ENCODE results near the gene CARD16. TPM values are rescaled to one million over a fixed set of nuclear protein-coding genes. Genes with fewer than 3 reads are reported as not detected.

CARD16 gene
- polyA plus RNA-seq, 1 of the 3 experiments (the other 2 are of a cell fraction), result not detected

- Histone ChIP-seq H3K9me3 (no peaks in the 10 kb centered on the region; the same call in 1 of the 2 replicates), H3K27me3 (ENCODE audit: insufficient read depth) (no peaks in the 10 kb centered on the region), H3K79me2 (ENCODE audit: insufficient read depth) (no peaks in the 10 kb centered on the region), H3K9me2 (no peaks in the 10 kb centered on the region), H3K27ac (ENCODE audit: low read depth in 2 of 2, low read length in 1 of 2) (no peak overlapping the region), H3K4me2 (no peak overlapping the region), H3K4me3 (ENCODE audit: low read depth in 2 of 2, low read length in 1 of 2) (no peak overlapping the region), H4K20me1 (ENCODE audit: insufficient read depth) (no peaks in the 10 kb centered on the region), H3F3A (replicated peaks; ENCODE audit: insufficient read depth) (no peaks in the 10 kb centered on the region), H3K36me3 (replicated peaks in 1 of 2; ENCODE audit: control insufficient read depth in 1 of 2, insufficient read depth in 2 of 2, low read length in 1 of 2) (no peaks in the 10 kb centered on the region), H3K9ac (no peak overlapping the region), H3K4me1 (ENCODE audit: control insufficient read depth in 1 of 2, insufficient read depth in 2 of 2, low read depth in 1 of 2, low read length in 1 of 2) (no peaks in the 10 kb centered on the region), H2AFZ (ENCODE audit: low read depth) (no peak overlapping the region)
- 32% methylated on average over 1 of the region's 1 CpG for WGBS (ENCODE audit: low lambda C conversion rate)
- ChIA-PET CTCF (no interaction called here), POLR2A (no interaction called here)
- TF ChIP-seq NFIC (IDR thresholded peaks at IDR 0.05; ENCODE audit: borderline replicate concordance) (no peak), GATA2 (CRISPR knock-in tag; IDR thresholded peaks at IDR 0.05) (no peak), POLR2AphosphoS5 (IDR thresholded peaks at IDR 0.05; ENCODE audit: low read depth, low read length) (no peak), FOXM1 (IDR thresholded peaks at IDR 0.05; ENCODE audit: low read depth) (no peak), TEAD4 (IDR thresholded peaks at IDR 0.05; ENCODE audit: borderline replicate concordance, insufficient read depth) (no peak), RCOR1 (IDR thresholded peaks at IDR 0.05; ENCODE audit: low read length) (no peak), MXI1 (IDR thresholded peaks at IDR 0.05; ENCODE audit: low read depth, low read length) (no peak), EP300 (IDR thresholded peaks at IDR 0.05; ENCODE audit: borderline replicate concordance in 1 of 2, low read depth in 1 of 2, low read length in 1 of 2) (no peak), ZBTB33 (IDR thresholded peaks at IDR 0.05; ENCODE audit: borderline replicate concordance, low read depth) (no peak), SMC3 (IDR thresholded peaks at IDR 0.05; ENCODE audit: low read depth, low read length) (no peak)
- DNase-seq, result no peak
These were observed 52.4 kb downstream of the CARD16 start for GRCh38 chr11:104992781-104993180.

GRCh38 chr11:104991994-104992393 lies 53.1 kb downstream of the CARD16 start:
- Histone ChIP-seq H3K4me2 (no peak overlapping the region), H4K20me1 (ENCODE audit: insufficient read depth) (no peaks in the 10 kb centered on the region), H3K9ac (no peak overlapping the region), H3K36me3 (replicated peaks in 1 of 2; ENCODE audit: control insufficient read depth in 1 of 2, insufficient read depth in 2 of 2, low read length in 1 of 2) (no peaks in the 10 kb centered on the region), H2AFZ (ENCODE audit: low read depth) (no peak overlapping the region), H3F3A (replicated peaks; ENCODE audit: insufficient read depth) (no peaks in the 10 kb centered on the region), H3K4me3 (ENCODE audit: low read depth in 2 of 2, low read length in 1 of 2) (no peak overlapping the region), H3K79me2 (ENCODE audit: insufficient read depth) (no peaks in the 10 kb centered on the region), H3K9me3 (no peaks in the 10 kb centered on the region; the same call in 1 of the 2 replicates), H3K27ac (ENCODE audit: low read depth in 2 of 2, low read length in 1 of 2) (no peak overlapping the region), H3K9me2 (no peaks in the 10 kb centered on the region), H3K4me1 (ENCODE audit: control insufficient read depth in 1 of 2, insufficient read depth in 2 of 2, low read depth in 1 of 2, low read length in 1 of 2) (no peaks in the 10 kb centered on the region), H3K27me3 (ENCODE audit: insufficient read depth) (no peaks in the 10 kb centered on the region)
- TF ChIP-seq FOXJ3 (CRISPR knock-in tag; IDR thresholded peaks at IDR 0.05) (no peak), CHD2 (IDR thresholded peaks at IDR 0.05; ENCODE audit: low read length, partially characterized antibody) (no peak), NFIC (IDR thresholded peaks at IDR 0.05; ENCODE audit: borderline replicate concordance) (no peak), JUND (IDR thresholded peaks at IDR 0.05) (no peak)
- ChIA-PET CTCF (no interaction called here), POLR2A (no interaction called here)
- no peak for DNase-seq
- WGBS (ENCODE audit: low lambda C conversion rate), result 42% methylated on average over 4 of the region's 4 CpGs

Other genes starting within 250 kb of the CARD16 start
- gene CASP12, start 146.9 kb downstream of the CARD16 start, polyA plus RNA-seq (2012; rRNA removed), result not detected in 2 replicates
- gene CASP4, start 76.8 kb downstream of the CARD16 start, polyA plus RNA-seq (2012; rRNA removed), result 9.1 and 13.6 TPM in 2 replicates
- not detected in 2 replicates for gene CASP5, start 22.2 kb downstream of the CARD16 start, polyA plus RNA-seq (2012; rRNA removed)
- gene CASP1, start 10.2 kb downstream of the CARD16 start, polyA plus RNA-seq (2012; rRNA removed), result 0.06 TPM in 1 of 2 replicates, not detected in the other
- gene CARD18, start 94.4 kb upstream of the CARD16 start, polyA plus RNA-seq (2012; rRNA removed), result not detected in 2 replicates

Data from SK-N-SH (cell line).